ENCODE results near the gene FGD3. TPM values are rescaled to one million over a fixed set of nuclear protein-coding genes. Genes with fewer than 3 reads are reported as not detected.

Gene FGD3
- total RNA-seq, 4 donors from 2014 or later = 0.92 to 1.3 (median 0.97) TPM

GRCh38 chr9:93037476-93037971 is 90.2 kb downstream of the FGD3 start:
- no peak for ATAC-seq
- Histone ChIP-seq H3K36me3 (no peaks in the 10 kb centered on the region), H3K27me3 (no peaks in the 10 kb centered on the region), H3K9me3 (no peaks in the 10 kb centered on the region), H3K27ac (no peak overlapping the region), H3K4me1 (no peaks in the 10 kb centered on the region), H3K4me3 (no peak overlapping the region)
- intact Hi-C loops (cut with DNase I; ENCODE audit: low total_unique reads) = no loop called here
- in situ Hi-C loops (cut with MboI; ENCODE audit: low sequenced_read_pairs in 4 of 4) = no loop called here
- no peak for TF ChIP-seq POLR2A (IDR thresholded peaks at IDR 0.05)
- TF ChIP-seq CTCF (IDR thresholded peaks at IDR 0.05 in 4 of 5, conservative IDR thresholded peaks at IDR 0.05 in 1 of 5) = no peak
- DNase-seq = no peak

GRCh38 chr9:93038918-93039317 is 91.6 kb downstream of the FGD3 start:
- no peak overlapping the region for H3K4me3 ChIP-seq
- H3K27me3 ChIP-seq = no peaks in the 10 kb centered on the region
- in situ Hi-C loops (cut with MboI; ENCODE audit: low sequenced_read_pairs in 4 of 4) = no loop called here
- no peaks in the 10 kb centered on the region for H3K4me1 ChIP-seq
- intact Hi-C loops (cut with DNase I; ENCODE audit: low total_unique reads) = no loop called here
- TF ChIP-seq CTCF (IDR thresholded peaks at IDR 0.05 in 4 of 5, conservative IDR thresholded peaks at IDR 0.05 in 1 of 5) = no peak
- TF ChIP-seq POLR2A (IDR thresholded peaks at IDR 0.05) = no peak
- no peaks in the 10 kb centered on the region for H3K36me3 ChIP-seq
- DNase-seq (no peak), ATAC-seq (no peak)
- no peak overlapping the region for H3K27ac ChIP-seq
- H3K9me3 ChIP-seq = no peaks in the 10 kb centered on the region

- intact Hi-C loops (cut with DNase I; ENCODE audit: low total_unique reads) = no loop called here
- Histone ChIP-seq H3K27me3 (no peaks in the 10 kb centered on the region), H3K9me3 (no peaks in the 10 kb centered on the region), H3K4me1 (no peaks in the 10 kb centered on the region), H3K27ac (no peak overlapping the region), H3K36me3 (no peaks in the 10 kb centered on the region), H3K4me3 (no peak overlapping the region)
- no peak for DNase-seq
- in situ Hi-C loops (cut with MboI; ENCODE audit: low sequenced_read_pairs in 4 of 4) = no loop called here
- ATAC-seq = no peak
- TF ChIP-seq CTCF (IDR thresholded peaks at IDR 0.05 in 4 of 5, conservative IDR thresholded peaks at IDR 0.05 in 1 of 5) (no peak), POLR2A (IDR thresholded peaks at IDR 0.05) (no peak)
These were observed 92.1 kb downstream of the FGD3 start for GRCh38 chr9:93039456-93039855.

GRCh38 chr9:93039976-93040375 is 92.7 kb downstream of the FGD3 start:
- Histone ChIP-seq H3K4me1 (no peaks in the 10 kb centered on the region), H3K27ac (no peak overlapping the region), H3K4me3 (no peak overlapping the region), H3K27me3 (no peaks in the 10 kb centered on the region), H3K9me3 (no peaks in the 10 kb centered on the region), H3K36me3 (no peaks in the 10 kb centered on the region)
- TF ChIP-seq CTCF (IDR thresholded peaks at IDR 0.05 in 4 of 5, conservative IDR thresholded peaks at IDR 0.05 in 1 of 5) = no peak
- TF ChIP-seq POLR2A (IDR thresholded peaks at IDR 0.05) = no peak
- intact Hi-C loops (cut with DNase I; ENCODE audit: low total_unique reads) (no loop called here), in situ Hi-C loops (cut with MboI; ENCODE audit: low sequenced_read_pairs in 4 of 4) (no loop called here)
- no peak for DNase-seq
- no peak for ATAC-seq

- H3K27ac ChIP-seq = no peak overlapping the region
- intact Hi-C loops (cut with DNase I; ENCODE audit: low total_unique reads) = no loop called here
- no peak for DNase-seq
- H3K9me3 ChIP-seq = no peaks in the 10 kb centered on the region
- in situ Hi-C loops (cut with MboI; ENCODE audit: low sequenced_read_pairs in 4 of 4) = no loop called here
- no peak for ATAC-seq
- H3K27me3 ChIP-seq = no peaks in the 10 kb centered on the region
- no peaks in the 10 kb centered on the region for H3K4me1 ChIP-seq
- TF ChIP-seq CTCF (IDR thresholded peaks at IDR 0.05 in 4 of 5, conservative IDR thresholded peaks at IDR 0.05 in 1 of 5) (no peak), POLR2A (IDR thresholded peaks at IDR 0.05) (no peak)
- no peaks in the 10 kb centered on the region for H3K36me3 ChIP-seq
- no peak overlapping the region for H3K4me3 ChIP-seq
These were observed 93.1 kb downstream of the FGD3 start for GRCh38 chr9:93040409-93040808.
